ENCODE measurements around the gene GEN1.

The GEN1 gene

DNA sequence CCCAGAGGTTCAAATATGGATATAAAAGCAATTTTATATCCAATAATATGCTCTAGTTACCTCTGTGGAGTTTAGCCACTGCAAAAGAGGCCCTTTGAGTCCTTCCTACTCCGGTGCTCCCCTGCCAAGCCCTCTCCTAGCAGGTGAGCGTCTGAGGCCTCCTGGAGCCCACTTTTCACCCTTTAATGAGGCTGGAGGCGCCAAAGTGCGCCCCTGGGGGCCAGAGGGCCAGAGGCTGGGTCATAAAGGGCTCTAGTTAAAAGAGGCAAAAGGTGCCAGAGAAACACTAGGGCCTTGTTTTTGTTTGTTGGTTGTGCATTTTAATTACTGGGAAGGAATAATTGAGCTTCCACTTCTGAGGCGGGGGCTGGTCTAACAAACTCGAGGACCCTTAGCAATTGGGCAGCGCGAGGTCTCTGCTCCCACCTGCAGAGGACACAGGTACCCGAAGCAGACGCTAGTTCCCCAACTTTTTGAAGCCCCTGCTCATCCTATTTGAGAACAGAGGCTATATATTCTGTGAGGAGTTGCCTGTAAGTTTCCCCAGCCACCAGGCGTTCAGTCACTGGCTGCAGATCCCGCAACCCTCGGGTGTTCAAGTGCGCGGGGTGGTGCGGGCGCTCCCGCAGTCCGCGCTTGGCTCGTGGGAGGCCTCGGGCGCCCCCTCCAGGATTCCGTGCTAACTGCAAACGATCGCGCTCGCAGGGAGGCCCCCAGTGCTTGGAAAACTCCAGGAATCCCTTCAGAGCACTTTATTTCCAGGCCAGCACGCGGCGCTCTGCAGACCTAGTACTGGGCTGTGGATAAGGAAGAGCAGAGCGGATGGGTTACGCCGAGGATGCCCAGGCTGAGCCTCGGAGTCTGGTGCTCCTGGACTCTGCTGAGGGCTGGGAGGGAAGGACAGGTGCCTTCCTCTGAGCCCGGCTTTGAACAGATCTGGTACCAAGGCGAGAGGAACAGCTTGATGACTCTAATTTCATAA, 76.4 kb downstream of the GEN1 start:
- peak; percentile 54 for DNase-seq

DNA sequence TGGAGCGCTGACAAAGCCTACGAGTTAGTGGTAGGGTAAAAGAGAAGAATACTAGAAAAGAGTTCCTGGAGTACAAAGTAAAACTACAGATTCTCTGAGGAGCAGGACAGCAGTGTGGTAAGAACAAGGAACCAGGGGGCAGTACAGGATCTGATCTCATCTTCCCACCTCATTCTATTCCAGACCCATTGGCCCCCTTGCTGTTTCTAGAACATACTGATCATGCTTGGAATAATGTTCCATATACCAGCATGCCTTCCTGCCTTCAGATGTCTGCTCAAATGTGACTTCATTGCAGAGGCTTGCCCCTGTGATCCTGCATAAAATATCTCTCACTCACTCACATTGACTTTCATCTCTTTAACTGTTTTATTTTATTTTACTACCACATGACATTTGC, 81.6 kb downstream of the GEN1 start:
- no peak for DNase-seq

Measured in NCI-H2107 (cell line).